ENCODE data around the gene OS9.

Gene OS9

GRCh38 chr12:57762463-57762862 is 68.5 kb downstream of the OS9 start:
- H3K4me3 ChIP-seq (replicated peaks; ENCODE audit: low read depth, low read length): no peak overlapping the region
- no peak for DNase-seq (ENCODE audit: extremely low read depth, low read depth)
- TF ChIP-seq CTCF (IDR thresholded peaks at IDR 0.05; ENCODE audit: low read depth, low read length, missing control alignments): no peak

DNA sequence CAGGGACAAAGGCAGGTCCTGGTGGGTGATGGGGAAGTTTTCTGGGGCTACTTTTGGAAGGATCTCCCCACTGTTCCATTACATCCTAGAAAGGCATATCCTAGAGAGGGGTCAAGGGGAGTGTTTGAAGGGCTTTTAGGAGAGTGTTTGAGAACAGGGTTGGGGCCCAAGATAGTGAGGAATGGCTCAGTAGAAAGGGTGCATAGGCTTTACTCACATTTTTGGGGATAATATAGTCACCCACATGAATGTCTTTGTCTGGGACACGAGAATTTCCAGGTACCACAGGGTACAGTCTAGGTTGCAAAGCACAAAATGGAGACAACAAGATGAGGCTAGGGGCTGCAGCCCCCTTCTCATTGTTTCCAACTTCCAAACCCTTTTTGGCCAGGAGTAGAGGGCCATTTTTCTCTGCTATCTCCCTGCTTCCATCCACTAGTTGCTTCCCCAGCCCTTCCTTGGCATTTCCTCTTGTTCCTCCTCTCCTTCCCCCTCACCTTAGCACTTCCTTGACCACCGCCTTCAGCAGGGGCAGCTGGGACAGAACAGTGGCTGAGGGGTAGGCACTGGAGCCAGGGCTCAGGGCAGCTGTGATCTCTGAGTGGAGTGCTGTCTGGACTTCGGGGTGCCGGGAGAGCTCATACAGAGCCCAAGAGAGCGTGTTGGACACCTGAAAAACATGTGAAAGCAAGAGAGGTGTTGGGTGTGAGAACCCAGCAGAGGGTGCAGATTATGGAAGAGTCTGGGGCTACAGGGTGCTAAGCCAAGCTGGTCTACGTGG is 70.1 kb downstream of the OS9 start:
- DNase-seq (ENCODE audit: extremely low read depth, low read depth): no peak
- no peak overlapping the region for H3K4me3 ChIP-seq (replicated peaks; ENCODE audit: low read depth, low read length)
- TF ChIP-seq CTCF (IDR thresholded peaks at IDR 0.05; ENCODE audit: low read depth, low read length, missing control alignments): no peak

DNA sequence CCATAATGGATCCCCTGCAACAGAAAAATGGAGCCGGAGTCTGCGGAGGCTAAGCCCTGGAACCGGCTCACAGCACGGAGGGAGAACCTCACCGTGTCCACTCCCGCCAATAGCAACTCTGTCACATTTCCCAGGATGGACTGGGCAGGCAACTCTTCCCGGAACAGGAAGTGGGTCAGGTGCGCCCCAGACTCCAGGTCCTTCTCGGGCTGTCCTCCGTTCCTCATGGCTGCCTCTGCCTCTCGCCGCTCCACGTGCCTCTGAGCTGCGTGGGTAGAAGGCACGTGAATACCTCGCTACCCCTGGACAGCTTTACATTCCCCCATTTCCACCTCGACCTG is 70.7 kb downstream of the OS9 start:
- peak overlapping the region; percentile 32 for H3K4me3 ChIP-seq (replicated peaks; ENCODE audit: low read depth, low read length)
- no peak for TF ChIP-seq CTCF (IDR thresholded peaks at IDR 0.05; ENCODE audit: low read depth, low read length, missing control alignments)
- DNase-seq (ENCODE audit: extremely low read depth, low read depth): no peak

GRCh38 chr12:57765003-57765697 is 71.2 kb downstream of the OS9 start:
- no peak for DNase-seq (ENCODE audit: extremely low read depth, low read depth)
- H3K4me3 ChIP-seq (replicated peaks; ENCODE audit: low read depth, low read length): peak overlapping the region; percentile 32
- peak; percentile 32 for TF ChIP-seq CTCF (IDR thresholded peaks at IDR 0.05; ENCODE audit: low read depth, low read length, missing control alignments)

DNA sequence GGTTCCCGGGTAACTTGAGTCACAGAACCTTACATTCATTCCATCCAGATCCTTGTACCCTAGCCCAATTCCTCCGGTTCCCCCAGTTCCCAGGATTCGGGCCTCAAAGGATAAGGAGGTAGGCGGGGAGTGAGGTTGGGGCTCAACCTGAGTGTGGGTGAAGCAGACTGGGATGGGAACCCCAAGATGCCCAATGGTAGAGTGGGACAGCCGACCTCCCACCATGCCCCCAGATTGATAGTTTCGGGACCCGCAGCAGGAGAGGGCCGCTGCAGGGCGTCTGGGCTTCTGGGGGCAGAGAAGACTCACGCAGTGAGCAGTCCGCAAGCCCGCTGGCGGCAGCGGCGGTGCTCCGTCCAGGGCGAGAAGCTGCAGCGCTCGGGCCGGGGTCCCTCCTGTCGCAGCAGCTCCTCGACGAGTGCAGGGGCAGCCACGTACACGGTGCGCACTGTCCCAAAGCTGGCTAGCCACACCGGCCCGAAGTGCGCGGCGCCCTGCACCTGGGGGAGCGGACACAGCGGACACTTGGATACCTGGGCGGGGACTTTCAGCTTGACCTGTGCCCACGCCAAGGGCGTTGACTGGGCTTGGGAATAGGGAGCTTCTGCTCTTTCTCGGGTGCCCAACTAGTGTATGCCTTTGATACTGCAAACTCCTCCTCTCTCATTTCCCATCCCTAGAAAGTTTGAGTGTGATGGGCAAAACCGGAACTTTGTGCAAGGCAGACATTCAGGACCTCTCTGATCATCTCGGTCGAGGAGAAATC is 71.9 kb downstream of the OS9 start:
- H3K4me3 ChIP-seq (replicated peaks; ENCODE audit: low read depth, low read length): peak overlapping the region; percentile 32
- DNase-seq (ENCODE audit: extremely low read depth, low read depth): no peak
- TF ChIP-seq CTCF (IDR thresholded peaks at IDR 0.05; ENCODE audit: low read depth, low read length, missing control alignments): no peak

GRCh38 chr12:57766464-57767304 is 72.8 kb downstream of the OS9 start, which contains the start of gene CYP27B1:
TSS of gene CYP27B1 (minus strand) at chr12:57767078. CDS start at chr12:57767041, 37 bp downstream.
- DNase-seq (ENCODE audit: extremely low read depth, low read depth): no peak
- H3K4me3 ChIP-seq (replicated peaks; ENCODE audit: low read depth, low read length): peak within 1 kb of the TSS; percentile 32

More at GRCh38 chr12:57766464-57767304, 72.8 kb downstream of the OS9 start, which contains the start of gene CYP27B1:
- TF ChIP-seq CTCF (IDR thresholded peaks at IDR 0.05; ENCODE audit: low read depth, low read length, missing control alignments): no peak

All from HFF-Myc (cell line).